Cerebellar nuclear complex (tissue), 1 donor: Measurements from ENCODE around the gene HOXC9.

Experiments used
- DNase-seq, 2 experiments: peaks; one replicate each; lab custom pipeline; 2025; lab: John Stamatoyannopoulos, UW

The HOXC9 gene

DNA sequence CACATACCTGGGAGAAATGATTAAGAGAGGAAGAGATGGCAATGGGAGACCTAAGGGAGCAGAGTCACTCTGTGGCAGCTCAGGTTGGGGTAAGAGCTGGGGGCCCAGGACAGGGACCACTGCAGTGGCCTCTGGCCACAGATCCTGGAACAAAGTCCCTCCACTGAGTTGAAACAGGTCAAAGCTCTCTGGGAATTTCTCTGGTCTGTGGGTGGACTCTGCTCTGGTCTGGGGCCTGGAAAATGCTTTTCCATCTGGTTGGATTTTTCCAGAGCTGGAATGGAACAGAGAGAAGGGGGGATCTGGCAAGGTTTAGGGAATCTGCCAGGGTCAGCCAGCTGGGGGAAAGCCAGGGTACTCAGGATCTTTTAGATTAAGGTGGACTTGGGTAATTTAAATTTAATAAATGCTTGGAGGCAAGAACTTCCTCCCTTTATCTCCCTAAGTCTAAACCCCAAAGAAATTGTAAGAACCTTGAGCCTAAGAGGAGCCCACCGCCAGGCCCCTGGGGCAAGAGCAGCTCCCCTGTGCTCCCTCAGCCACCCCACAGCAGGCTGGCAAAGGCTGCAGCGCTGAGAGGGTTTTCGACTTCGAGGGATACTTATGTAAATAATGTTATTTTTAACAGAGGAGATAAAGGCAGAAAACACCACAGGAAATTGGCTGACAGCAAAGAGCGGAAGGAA lies 11.3 kb upstream of the HOXC9 start:
- no peak for DNase-seq

DNA sequence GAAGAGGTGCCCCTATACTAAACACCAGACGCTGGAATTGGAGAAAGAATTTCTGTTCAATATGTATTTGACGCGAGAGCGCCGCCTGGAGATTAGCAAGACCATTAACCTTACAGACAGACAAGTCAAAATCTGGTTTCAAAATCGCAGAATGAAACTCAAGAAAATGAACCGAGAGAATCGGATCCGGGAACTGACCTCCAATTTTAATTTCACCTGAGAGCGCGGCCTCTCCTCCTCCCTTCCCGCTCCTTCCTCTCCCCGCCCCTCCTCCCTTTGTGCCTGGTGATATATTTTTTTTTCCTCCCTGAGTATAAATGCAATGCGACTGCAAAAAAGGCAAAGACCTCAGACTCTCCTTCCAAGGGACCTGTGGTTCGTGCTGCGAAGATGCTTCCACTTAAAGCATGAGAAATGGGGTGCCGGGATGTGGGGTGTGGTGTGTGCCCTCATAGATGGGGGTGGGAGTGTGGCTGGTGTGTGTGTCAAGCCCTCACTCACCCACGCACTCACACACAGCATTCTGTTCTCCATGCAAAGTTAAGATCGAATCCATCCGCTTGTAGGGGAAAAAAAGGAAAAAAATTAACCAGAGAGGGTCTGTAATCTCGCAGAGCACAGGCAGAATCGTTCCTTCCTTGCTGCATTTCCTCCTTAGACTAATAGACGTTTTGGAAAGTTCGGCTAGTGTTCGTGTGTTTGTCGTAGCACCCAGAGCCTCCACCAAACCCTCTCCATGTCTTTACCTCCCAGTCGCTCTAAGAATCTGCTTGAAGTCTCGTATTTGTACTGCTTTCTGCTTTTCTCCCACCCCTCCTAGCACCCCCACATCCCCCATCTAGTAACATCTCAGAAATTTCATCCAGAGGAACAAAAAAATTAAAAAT lies 10.5 kb upstream of the HOXC9 start:
- no peak for DNase-seq

DNA sequence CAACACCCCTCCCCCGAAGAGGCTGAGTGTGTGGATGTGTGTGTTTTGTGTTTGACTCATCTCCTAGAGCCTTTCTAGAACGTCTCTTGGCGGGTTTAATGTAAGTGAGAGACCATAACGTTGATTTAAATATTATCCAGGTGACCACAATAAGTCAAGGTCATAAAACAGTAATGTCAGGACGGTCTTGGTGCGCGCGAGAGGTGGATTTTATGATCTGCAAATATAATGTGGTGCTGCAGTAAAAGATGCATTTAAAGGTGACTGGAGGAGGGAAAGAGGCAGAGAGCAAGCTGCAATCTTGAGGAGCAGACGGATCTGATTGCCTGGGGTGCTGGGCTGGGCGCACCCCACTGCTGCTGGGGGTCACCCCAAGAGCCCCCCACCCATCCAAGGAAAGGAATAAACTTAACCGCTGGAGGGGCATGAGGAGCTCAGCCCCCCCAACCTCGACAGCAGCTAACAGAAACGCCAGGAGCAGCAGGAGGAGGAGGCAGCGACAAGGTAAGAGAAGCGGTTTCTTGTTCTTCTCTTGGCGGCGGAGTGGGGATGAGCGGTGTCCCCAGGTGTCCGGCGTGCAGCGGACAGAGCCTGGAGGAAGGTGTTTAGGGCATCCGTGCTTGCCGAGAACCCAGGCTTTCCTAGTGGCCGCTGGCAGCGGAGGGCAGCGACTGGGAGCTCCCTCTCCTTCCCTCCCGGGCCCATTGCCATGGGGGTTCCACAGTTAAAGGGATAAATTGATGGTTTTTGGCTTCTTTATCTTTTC lies 9.5 kb upstream of the HOXC9 start:
- DNase-seq: no peak

DNA sequence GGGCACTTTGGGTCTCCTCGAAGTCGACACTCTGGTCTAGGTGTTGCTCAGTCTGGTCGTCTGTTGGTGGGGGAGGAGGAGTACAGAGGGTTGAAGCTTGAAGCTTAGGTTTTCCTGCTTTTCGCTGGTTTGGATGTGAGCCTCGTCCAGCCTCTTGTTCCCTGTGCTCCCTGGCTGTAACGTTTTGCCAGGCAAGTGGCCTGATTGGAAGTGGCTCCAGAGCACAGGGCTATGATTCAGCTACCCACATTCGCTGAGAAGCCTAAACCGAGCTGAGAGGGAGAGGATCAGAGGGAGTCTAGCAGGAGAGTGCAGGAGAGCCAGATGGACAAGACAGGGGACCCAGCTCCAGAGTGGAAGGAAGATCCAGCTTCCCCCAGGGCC lies 8.9 kb upstream of the HOXC9 start:
- no peak for DNase-seq

DNA sequence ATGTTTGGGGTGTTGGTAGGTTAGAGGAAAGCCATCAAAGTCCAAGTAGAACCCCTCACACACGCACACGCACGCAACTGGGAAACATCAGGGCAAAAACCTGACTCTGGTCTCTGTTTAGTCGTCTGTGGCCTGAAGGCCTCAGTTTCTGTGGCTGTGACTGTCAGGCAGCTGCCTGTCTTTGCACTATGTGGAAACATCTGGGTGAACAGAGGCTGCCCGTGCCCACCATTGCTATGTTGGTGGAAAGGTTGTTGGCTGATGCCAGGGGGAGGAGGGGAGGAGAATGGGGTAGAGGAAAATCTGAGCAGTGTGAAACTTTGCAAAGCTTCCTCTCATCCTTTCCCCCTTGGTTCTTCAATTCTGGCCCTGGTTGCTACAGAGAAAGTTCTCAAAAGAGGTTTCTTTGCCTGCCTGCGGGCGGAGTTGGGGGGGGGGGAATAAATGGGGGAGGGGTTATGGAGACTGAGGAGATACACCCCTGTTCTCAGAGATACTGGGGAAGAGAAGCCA lies 7.5 kb upstream of the HOXC9 start:
- DNase-seq: no peak

DNA sequence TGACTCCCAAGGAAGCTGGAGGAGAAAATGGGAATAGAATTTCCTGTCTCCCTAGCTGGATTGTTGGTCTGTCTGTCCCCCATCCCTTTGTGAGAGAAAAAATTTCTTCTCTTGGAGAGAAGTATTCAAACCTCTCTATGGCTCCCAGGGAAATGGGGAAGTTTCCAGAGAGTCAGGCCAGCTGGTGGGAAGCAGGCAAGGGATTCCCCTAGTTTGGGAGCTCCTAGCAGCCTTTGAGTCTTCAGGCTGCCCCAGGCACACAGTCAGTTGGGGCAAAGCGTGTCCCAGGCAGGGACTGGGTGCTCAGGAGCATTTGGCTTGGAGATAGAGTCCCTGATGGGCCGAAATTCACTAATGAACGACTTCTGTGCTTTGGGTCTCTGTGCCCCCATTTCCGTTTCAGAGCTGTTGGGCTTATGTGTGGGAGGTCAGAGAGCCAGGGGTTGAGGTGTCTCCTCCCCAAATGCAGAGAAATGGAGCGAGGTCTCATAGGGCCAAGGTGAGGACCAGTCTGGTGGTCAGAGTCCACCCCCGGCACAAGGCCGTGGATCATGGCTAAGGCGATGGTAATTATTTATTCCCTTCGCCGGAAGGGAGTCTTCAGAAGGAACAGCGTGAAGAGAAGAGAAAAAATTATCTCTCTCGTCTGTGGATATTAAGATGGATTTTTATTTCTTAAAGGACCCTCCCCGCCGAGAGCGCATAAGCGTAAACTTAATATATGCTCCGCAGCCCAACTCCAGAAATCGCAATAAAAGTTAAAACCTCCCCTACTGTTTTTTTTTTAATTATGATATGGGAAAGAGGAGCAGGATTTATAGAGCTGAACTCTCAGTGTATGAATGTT lies 6.6 kb upstream of the HOXC9 start:
- no peak for DNase-seq

DNA sequence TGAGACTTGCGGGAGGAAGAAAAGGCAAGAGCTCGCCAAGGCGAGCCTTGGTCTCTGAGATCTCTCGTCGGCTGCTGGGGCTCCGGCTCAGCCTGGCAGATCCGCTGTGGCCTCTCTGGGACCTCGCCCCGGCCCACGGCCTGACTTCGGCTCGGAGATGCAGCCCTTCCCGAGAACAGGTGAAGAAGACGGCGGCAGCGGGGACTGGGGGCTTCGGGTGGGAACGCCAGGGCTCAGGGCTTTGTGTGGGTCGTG lies 6.0 kb upstream of the HOXC9 start:
- no peak for DNase-seq

DNA sequence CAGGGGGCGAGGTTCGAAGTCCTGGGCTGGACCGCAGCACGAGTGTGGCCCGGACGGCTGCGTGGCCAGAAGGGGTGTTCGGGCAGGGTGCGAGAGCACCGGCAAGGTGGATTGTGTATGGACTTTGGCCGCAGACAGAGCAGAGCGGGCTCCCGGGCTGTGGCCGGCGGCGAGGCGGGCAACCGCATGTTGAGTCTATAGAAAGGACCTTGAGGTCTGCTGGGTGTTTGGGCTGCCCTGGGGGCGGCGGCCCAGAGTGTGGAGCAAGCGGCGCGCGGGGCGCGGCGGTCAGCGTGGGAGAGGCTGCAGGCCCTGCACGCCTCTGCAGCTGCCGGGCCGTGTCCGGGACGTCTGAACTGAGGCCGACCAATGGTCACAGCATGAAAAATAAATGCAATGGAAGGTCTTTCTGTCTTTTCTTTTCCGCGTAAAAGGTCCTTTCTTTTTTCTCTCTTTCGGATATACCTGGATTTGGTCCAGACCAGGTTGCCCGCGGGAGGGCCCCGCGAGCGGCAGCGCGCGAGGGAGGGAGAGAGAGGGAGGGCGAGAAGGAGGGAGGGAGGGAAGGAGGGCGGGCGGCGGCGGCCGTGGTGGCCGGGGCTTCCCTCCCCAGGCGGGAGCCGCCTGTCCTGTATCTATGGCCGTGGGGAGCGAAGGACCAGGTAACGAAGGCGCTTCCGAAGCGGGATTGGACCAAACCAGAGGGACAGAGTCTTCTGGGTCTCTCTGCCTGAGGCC lies 5.5 kb upstream of the HOXC9 start:
- DNase-seq: no peak

DNA sequence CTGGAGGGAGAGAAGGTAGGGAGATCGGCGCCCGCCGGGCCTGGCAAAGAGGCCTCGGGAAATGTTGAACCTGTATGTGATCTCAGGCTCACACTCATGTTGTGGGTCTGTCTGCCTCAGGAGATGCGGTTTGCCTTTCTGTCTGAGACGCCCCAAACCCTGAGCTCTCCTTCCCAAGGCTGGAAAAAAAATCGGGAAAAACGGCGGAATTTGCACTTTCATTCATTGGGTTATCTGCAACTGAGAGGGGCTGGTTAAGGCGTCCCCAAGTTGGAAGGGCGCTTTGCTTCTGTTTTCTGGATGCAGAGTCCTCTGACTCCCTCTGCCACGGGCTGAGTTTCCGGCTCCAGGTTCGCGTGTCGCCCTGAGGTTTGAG lies 5.0 kb upstream of the HOXC9 start:
- no peak for DNase-seq

DNA sequence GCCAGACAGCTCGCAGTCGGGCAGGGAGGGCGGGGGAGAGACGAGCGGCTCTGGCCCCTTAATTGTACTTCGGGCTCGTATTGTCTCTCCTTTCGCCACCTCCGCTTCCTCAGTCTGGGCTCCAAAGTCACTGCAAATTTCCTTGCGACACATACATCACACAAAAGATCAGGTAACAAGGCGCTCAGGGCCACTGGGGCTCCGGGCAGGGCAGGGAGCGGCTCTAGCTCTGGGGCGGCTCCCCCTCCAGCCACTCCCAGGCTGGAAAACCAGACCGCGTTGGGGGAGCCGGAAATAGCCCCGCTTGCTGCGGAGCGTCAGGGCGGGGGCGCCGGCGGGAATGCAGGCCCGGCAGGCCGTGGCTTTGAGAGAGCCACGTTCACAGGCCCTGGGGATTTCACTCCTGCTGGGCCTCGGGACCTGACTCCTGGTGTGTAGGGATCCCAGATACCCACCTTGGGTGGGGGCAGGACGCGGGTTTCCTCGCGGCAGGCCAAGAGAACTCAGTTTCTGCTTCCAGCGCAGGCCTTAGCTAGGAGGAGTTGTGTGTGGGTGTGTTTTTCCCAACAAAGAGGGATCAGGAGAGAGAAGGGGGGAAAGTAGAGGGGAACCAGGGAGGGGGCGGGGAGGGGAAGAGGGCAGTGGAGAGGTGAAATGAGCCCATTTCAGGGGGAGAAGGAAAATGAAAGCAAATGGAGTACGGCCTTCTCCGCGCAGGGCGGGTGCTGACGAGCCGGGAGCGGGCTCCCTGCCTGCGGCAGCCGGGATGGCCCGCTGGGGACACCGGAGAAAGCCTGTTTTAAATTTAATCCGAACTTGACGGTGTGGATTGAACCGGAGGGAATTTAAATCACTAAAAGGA lies 4.4 kb upstream of the HOXC9 start:
- DNase-seq: no peak

DNA sequence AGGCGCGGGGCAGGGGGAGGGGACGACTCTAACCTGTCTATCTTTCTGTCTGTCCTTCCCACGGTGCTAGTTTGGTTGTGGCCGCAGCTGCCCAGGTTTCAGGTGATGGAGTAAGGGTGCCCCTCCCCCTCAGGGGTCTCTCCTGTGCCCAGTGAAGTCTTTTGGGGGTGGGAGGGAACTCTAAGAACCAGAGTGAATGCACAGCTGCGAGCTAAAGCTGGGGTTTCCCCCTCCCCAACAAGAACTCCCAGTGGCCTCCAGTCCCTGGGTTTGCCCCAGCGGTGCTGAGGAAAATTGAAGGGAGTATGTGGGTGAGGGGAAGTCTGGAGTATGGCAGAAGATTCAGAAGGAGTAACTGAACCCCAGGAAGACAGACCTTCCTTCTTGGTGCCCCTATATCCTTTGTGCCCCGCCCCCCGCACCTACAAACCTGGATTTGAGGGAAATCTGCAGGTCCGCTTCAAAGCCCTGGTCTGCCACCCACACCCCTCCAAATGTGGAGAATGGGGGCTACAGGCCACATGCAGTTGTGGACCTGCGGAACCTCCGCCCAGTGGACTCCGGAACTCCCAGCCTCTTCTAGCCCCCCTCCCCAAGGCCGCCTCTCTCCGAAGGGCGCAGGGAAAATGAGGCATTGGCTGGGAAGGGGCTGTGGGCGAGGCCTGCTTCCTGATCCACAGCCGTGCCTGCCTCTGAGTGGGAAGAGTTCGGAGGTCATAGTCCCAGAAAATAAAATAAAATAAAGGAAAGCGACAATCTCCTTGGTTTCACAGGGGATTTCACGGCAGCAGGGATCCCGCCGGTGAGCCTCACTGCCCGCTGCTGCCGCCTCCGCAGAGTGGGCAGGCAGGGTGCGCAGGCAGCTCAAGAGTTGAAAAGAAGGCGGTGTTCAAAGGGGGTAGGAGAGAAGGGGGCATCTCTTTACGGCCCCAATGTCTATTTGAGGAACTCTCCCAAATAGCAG lies 3.4 kb upstream of the HOXC9 start:
- no peak for DNase-seq

DNA sequence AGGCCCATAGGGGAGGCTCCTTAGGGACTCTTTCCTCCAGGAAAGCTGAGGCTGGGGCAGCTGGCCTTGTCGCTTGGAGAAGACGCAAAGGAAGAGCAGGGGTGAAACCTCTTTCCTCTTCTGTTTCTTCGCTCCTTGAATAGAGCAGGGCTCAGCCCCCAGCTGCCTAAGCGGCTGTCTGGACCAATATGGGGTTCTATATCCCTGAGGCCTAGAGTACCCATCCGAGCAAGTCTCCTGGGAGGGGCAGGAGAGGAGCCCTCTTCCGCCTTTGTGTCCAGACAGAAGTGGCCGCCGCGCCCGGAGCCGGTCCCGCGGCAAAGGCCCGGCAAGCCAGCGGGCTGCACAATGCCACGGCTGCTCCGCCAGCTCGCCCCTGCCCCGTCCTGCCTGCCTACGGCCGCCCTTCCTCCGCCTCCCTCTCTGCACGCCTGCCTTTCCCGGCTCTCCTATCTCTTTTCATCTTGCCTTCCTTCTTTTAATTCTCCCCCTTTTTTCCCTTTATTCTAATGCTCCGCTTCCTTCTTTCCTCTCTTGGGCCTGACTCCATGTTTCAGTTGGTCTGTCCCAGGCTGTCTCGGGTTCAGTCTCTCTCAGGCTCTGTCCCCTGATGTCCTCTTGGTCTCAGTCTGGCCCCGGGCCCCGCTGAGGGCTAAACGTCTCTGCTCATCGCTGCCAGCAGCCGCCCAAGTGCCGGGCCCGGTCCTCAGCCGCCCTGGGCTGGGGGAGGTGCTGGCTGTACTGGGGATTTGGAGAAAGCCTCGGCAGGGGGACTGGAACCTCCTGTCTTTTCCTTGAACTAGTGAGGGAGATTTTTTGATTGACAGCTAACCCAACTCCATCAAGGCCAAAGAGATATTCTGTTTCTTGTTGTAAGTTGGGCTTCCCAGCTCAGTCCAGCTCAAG lies 2.5 kb upstream of the HOXC9 start:
- DNase-seq: no peak

DNA sequence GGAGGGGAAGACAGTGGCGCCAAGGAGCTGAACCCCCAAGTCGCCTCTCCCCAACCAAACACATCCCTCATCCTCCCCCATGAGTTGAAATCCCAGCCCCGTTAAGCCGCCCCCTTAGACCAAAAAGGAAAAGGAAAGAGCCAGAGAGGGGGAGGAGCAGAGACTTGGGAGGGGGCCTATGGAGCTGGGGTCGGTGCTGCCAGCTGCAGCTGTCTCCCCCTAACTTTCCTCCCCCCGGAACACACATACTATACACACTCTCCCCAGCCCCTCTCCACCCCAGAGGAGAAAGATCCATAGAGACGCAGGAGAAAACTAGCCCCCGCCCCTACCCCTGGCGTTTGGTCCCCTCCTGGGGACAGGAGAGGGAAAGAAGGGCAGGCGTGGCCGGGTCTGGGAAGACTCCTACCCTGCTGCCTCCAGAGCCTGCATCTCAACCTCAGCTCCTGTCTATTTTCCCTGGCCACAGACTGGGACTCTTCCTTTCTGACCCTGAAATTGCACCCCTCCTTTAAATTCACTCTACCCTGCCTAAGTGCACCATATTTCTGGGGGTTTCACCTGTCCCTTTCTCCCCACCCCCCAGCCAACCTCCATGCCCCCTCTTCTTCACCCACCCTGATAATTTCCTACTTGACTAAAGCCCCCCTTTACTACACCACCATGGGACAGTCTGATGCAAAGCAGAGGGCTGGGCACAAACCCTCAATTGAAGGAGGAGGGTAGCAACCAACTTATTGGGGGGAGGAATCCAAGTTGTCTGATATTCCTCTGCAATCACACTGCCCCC lies 1.7 kb upstream of the HOXC9 start:
- no peak for DNase-seq

DNA sequence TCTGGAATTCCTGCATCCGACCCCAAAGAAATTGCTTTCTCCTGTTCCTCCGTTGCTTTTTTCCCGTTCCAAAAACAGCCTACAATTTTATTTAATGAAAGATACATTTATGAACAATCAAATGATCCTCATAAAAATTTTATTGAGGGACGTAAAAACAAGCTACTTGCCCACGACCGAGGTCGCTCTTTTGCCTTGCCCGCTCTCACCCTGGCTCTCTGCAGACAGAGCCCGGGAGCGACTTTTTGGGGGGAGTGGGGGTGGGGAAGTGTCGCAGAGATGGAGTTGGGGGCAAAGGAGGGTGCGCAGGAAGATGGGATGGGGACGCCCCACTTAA lies 1.1 kb upstream of the HOXC9 start:
- no peak for DNase-seq

DNA sequence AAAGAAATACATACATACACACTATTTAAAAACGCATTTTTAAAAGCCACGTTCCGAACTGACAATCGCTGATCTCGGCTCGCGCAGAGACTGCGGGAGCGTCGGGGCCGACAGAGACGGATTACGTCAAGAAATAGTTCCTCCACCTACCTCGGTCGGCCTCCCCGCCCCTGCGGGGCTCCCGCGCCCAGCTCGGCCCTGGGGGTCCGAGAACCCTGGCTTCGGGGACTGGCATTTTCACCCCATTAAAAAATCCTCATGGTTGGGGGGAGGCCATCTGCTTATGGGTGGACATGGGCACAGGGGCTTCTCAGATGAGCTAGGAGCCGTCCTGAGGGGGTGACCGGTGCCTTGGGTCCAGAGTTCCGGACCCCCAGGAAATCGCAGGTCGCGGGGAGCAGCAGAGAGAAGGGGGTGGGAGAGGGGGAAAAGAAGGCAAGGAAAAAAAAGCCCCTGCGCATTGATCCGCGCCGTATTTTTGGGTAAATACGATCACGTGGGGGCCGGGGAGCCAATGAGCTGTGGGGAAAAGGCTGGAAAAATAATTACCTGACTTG lies 324 bp upstream of the HOXC9 start:
- DNase-seq: no peak

DNA sequence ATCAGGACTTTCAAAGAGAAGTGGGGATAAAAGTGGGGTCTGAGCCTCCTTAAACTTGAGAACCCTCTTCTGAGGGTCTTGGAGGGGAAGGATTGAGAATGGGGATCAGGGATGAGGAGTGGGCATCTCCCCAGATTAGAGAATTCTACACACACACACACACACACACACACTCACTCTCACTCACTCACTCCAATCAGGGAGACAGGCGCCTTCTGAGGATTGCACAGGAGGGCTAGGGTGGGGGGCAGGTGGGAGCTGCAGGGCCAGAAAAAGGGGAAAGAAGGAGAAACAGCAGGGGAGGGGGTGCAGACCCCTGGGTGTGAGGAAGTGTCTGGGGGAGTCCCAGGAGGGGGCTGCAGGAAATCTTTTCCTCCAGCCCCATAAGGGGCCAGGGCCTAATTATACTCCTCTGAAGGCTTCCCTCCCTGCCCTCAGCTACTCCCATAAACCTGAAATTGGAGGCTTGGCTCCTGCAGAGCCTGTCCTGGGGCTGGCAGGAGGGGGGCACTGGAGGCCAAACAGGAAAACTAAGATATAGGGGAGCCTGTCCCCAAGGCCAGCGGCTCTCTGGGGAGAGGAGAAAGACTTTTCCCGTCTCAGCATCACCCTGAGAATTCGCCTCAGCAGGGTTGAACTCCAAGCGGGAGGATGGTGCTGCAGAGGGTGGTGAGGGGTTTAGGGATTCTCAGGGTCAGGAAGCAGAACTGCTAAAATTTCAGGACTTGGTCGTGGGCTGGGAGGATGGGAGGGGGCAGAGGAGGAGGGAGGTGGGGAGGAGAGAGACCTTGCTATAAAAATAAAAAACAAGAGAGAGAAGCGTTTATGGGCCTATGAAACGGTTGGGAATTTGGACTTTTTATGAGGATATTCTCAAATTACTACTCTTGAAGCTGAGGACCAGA lies 1.6 kb downstream of the HOXC9 start:
- DNase-seq: no peak
